ENCODE data around the gene NRARP.

NRARP gene

GRCh38 chr9:137280474-137281344 is 21.4 kb downstream of the NRARP start:
- Histone ChIP-seq H4K20me1 (ENCODE audit: insufficient read depth, low read length) (no peaks in the 10 kb centered on the region), H3K79me2 (ENCODE audit: insufficient read depth, low read length) (no peaks in the 10 kb centered on the region), H3K4me3 (ENCODE audit: low read depth, low read length, poor library complexity, severe bottlenecking) (peak overlapping the region; percentile 48), H3K27ac (ENCODE audit: low read depth, low read length, poor library complexity, severe bottlenecking) (no peak overlapping the region), H3F3A (ENCODE audit: insufficient read depth, low read length) (0 out of 2 replicates have a peak, but pooled peaks cover 4% of the 10 kb centered on the region), H3K9ac (ENCODE audit: low read length) (peak overlapping the region; percentile 43; the same call in 1 of the 2 replicates), H3K4me1 (ENCODE audit: insufficient read depth, low read length, severe bottlenecking) (peaks cover 39% of the 10 kb centered on the region), H2AFZ (ENCODE audit: low read length) (no peak overlapping the region), H3K9me3 (ENCODE audit: low read length) (no peaks in the 10 kb centered on the region), H3K27me3 (ENCODE audit: insufficient read depth, low read length) (no peaks in the 10 kb centered on the region), H3K36me3 (ENCODE audit: insufficient read depth, low read length) (no peaks in the 10 kb centered on the region), H3K4me2 (ENCODE audit: low read length) (peak overlapping the region; percentile 72), H3K9me2 (ENCODE audit: low read depth, low read length) (no peaks in the 10 kb centered on the region)
- TF ChIP-seq EZH2 (IDR thresholded peaks at IDR 0.05; ENCODE audit: borderline replicate concordance, low read length) (no peak), CTCF (IDR thresholded peaks at IDR 0.05; ENCODE audit: low read length) (peak; percentile 64)

- Histone ChIP-seq H3K36me3 (ENCODE audit: insufficient read depth, low read length) (no peaks in the 10 kb centered on the region), H3K4me3 (ENCODE audit: low read depth, low read length, poor library complexity, severe bottlenecking) (peak overlapping the region; percentile 48), H3K9me3 (ENCODE audit: low read length) (no peaks in the 10 kb centered on the region), H3K27ac (ENCODE audit: low read depth, low read length, poor library complexity, severe bottlenecking) (no peak overlapping the region), H3K9me2 (ENCODE audit: low read depth, low read length) (no peaks in the 10 kb centered on the region), H3K79me2 (ENCODE audit: insufficient read depth, low read length) (no peaks in the 10 kb centered on the region), H3F3A (ENCODE audit: insufficient read depth, low read length) (0 out of 2 replicates have a peak, but pooled peaks cover 4% of the 10 kb centered on the region), H3K9ac (ENCODE audit: low read length) (no peak overlapping the region; the same call in 1 of the 2 replicates), H3K4me2 (ENCODE audit: low read length) (peak overlapping the region; percentile 72), H2AFZ (ENCODE audit: low read length) (no peak overlapping the region), H3K27me3 (ENCODE audit: insufficient read depth, low read length) (no peaks in the 10 kb centered on the region), H4K20me1 (ENCODE audit: insufficient read depth, low read length) (no peaks in the 10 kb centered on the region), H3K4me1 (ENCODE audit: insufficient read depth, low read length, severe bottlenecking) (peaks cover 47% of the 10 kb centered on the region)
- TF ChIP-seq EZH2 (IDR thresholded peaks at IDR 0.05; ENCODE audit: borderline replicate concordance, low read length) (no peak), CTCF (IDR thresholded peaks at IDR 0.05; ENCODE audit: low read length) (no peak)
Measured at GRCh38 chr9:137279741-137280473, 22.2 kb downstream of the NRARP start.

GRCh38 chr9:137278721-137279711 is 23.1 kb downstream of the NRARP start:
- Histone ChIP-seq H3K36me3 (ENCODE audit: insufficient read depth, low read length) (no peaks in the 10 kb centered on the region; the same call in 1 of the 2 replicates), H4K20me1 (ENCODE audit: insufficient read depth, low read length) (no peaks in the 10 kb centered on the region), H3K4me3 (ENCODE audit: low read depth, low read length, poor library complexity, severe bottlenecking) (peak overlapping the region; percentile 57), H3K4me1 (ENCODE audit: insufficient read depth, low read length, severe bottlenecking) (peaks cover 55% of the 10 kb centered on the region), H3K4me2 (ENCODE audit: low read length) (no peak overlapping the region; the same call in 1 of the 2 replicates), H3K9ac (ENCODE audit: low read length) (no peak overlapping the region), H3K9me2 (ENCODE audit: low read depth, low read length) (no peaks in the 10 kb centered on the region), H3K79me2 (ENCODE audit: insufficient read depth, low read length) (no peaks in the 10 kb centered on the region), H3K27ac (ENCODE audit: low read depth, low read length, poor library complexity, severe bottlenecking) (no peak overlapping the region), H3F3A (ENCODE audit: insufficient read depth, low read length) (0 out of 2 replicates have a peak, but pooled peaks cover 4% of the 10 kb centered on the region), H2AFZ (ENCODE audit: low read length) (no peak overlapping the region), H3K27me3 (ENCODE audit: insufficient read depth, low read length) (no peaks in the 10 kb centered on the region), H3K9me3 (ENCODE audit: low read length) (no peaks in the 10 kb centered on the region)
- TF ChIP-seq CTCF (IDR thresholded peaks at IDR 0.05; ENCODE audit: low read length), result no peak

Data from OCI-LY1 (cell line).